CD14-positive monocyte (primary cell): ENCODE data around the gene DNLZ. TPM values are rescaled to one million over a fixed set of nuclear protein-coding genes. Genes with fewer than 3 reads are reported as not detected.

ENCODE experiments used
- DNase-seq, 3 donors: peaks; one replicate each; pipeline ENCODE4 v3.0.0-alpha.2; 2011 to 2022
- H2AFZ ChIP-seq: 2 replicates; pipeline ENCODE4 v1.6.0; 2012; ENCODE audit warnings: mild to moderate bottlenecking, low read depth, low read length, inconsistent platforms; ENCODE audit not compliant: insufficient read depth, poor library complexity, severe bottlenecking
- H3K27ac ChIP-seq, 2 donors: 1 replicate in 1 of 2; 2 replicates in 1 of 2; pipeline ENCODE4 v1.5.1; 2012 to 2013; ENCODE audit warnings: low read length in 2 of 2, control low read depth in 1 of 2, inconsistent platforms in 1 of 2, low read depth in 1 of 2, mild to moderate bottlenecking in 1 of 2
- H3K27me3 ChIP-seq, 2 donors: one replicate each; pipeline versions ENCODE4 v1.6.0 to v1.6.1; 2011 to 2013; ENCODE audit warnings: low read length in 2 of 2; ENCODE audit not compliant: control insufficient read depth in 2 of 2, insufficient read depth in 2 of 2
- H3K36me3 ChIP-seq, 2 donors: replicated peaks in 1 of 2; 1 replicate in 1 of 2; 2 replicates in 1 of 2; pipeline versions ENCODE4 v1.5.1 to v1.6.1; 2012 to 2013; ENCODE audit warnings: low read length in 2 of 2, control low read depth in 1 of 2, inconsistent platforms in 1 of 2, mild to moderate bottlenecking in 1 of 2; ENCODE audit not compliant: insufficient read depth in 2 of 2, control insufficient read depth in 1 of 2
- H3K4me1 ChIP-seq, 2 donors: 1 replicate in 1 of 2; 2 replicates in 1 of 2; pipeline versions ENCODE4 v1.5.1 to v1.6.1; 2012 to 2013; ENCODE audit warnings: low read length in 2 of 2, control low read depth in 1 of 2, inconsistent platforms in 1 of 2, mild to moderate bottlenecking in 1 of 2, moderate library complexity in 1 of 2; ENCODE audit not compliant: insufficient read depth in 2 of 2, control insufficient read depth in 1 of 2
- H3K4me2 ChIP-seq: replicated peaks from 2 replicates; pipeline ENCODE3; 2012; ENCODE audit warnings: low read length, moderate library complexity, mild to moderate bottlenecking; ENCODE audit not compliant: poor library complexity, severe bottlenecking; ENCODE audit errors: extremely low read depth
- H3K4me3 ChIP-seq, 3 experiments: fragments of 200-600 bp in 1 of 3; sonication (generic) in 1 of 3; replicated peaks in 1 of 3; 1 replicate in 2 of 3; 2 replicates in 1 of 3; pipeline ENCODE4 v1.5.1; 2011 to 2013; ENCODE audit warnings: low read length in 3 of 3, mild to moderate bottlenecking in 3 of 3, control low read depth in 2 of 3, low read depth in 2 of 3, inconsistent platforms in 1 of 3, moderate library complexity in 1 of 3
- H3K79me2 ChIP-seq: 2 replicates; pipeline ENCODE4 v1.6.0; 2012; ENCODE audit warnings: mild to moderate bottlenecking, control low read depth, inconsistent platforms, low read length, moderate library complexity; ENCODE audit not compliant: insufficient read depth
- H3K9ac ChIP-seq: 2 replicates; pipeline ENCODE4 v1.6.0; 2017; ENCODE audit warnings: low read length, mild to moderate bottlenecking; ENCODE audit not compliant: insufficient read depth, poor library complexity, severe bottlenecking
- H3K9me3 ChIP-seq, 2 donors: replicated peaks in 1 of 2; 1 replicate in 1 of 2; 2 replicates in 1 of 2; pipeline versions ENCODE4 v1.5.1 to v1.6.1; 2012 to 2013; ENCODE audit warnings: low read length in 2 of 2, control low read depth in 1 of 2; ENCODE audit not compliant: control insufficient read depth in 1 of 2, insufficient read depth in 1 of 2
- H4K20me1 ChIP-seq: 2 replicates; pipeline ENCODE4 v1.6.0; 2012; ENCODE audit warnings: mild to moderate bottlenecking, low read length, control low read depth, moderate library complexity; ENCODE audit not compliant: insufficient read depth
- H3K27ac Mint-ChIP-seq, 7 donors: one replicate each; pipeline ENCODE4 v1.8.0; 2020; ENCODE audit warnings: mild to moderate bottlenecking in 7 of 7, mixed read lengths in 7 of 7, moderate library complexity in 6 of 7, inconsistent platforms in 2 of 7
- H3K27me3 Mint-ChIP-seq, 3 donors: one replicate each; pipeline ENCODE4 v1.8.0; 2021 to 2022; ENCODE audit warnings: low read depth in 3 of 3, mild to moderate bottlenecking in 3 of 3, mixed read lengths in 3 of 3, moderate library complexity in 3 of 3, inconsistent platforms in 1 of 3
- H3K36me3 Mint-ChIP-seq, 2 donors: one replicate each; pipeline ENCODE4 v1.8.0; 2020; ENCODE audit warnings: mixed read lengths in 2 of 2, inconsistent platforms in 1 of 2, mild to moderate bottlenecking in 1 of 2
- H3K4me1 Mint-ChIP-seq: one replicate; pipeline ENCODE4 v1.8.0; 2020; ENCODE audit warnings: mild to moderate bottlenecking, mixed read lengths
- H3K4me3 Mint-ChIP-seq, 2 donors: one replicate each; pipeline ENCODE4 v1.8.0; 2020; ENCODE audit warnings: mild to moderate bottlenecking in 2 of 2, mixed read lengths in 2 of 2, moderate library complexity in 1 of 2
- H3K9me3 Mint-ChIP-seq, 7 donors: one replicate each; pipeline ENCODE4 v1.8.0; 2020 to 2022; ENCODE audit warnings: mixed read lengths in 7 of 7, mild to moderate bottlenecking in 6 of 7, moderate library complexity in 6 of 7, inconsistent platforms in 2 of 7
- WGBS: methylation state at CpG from one replicate; pipeline ENCODE4 v1.1.5; 2013; ENCODE audit warnings: missing lambda C conversion rate; ENCODE audit not compliant: insufficient coverage; 5-methylcytosine and 5-hydroxymethylcytosine counted together
- intact Hi-C, 2 donors: fragments of 100-400 bp; cut with micrococcal nuclease; formaldehyde crosslinking; loops; one replicate each; pipeline versions ENCODE4 v1.15.0 to v1.15.1; 2023
- polyA plus RNA-seq, 3 donors: library from polyadenylated mRNA; depleted of rRNA in 1 of 3; unstranded in 2 of 3; stranded (reverse) in 1 of 3; fragments of 300-500 nt in 2 of 3; fragments of >200 nt in 1 of 3; fragmentation: Illumina TruSeq in 2 of 3; gene quantifications; 1 replicate in 2 of 3; 2 replicates in 1 of 3; pipeline ENCODE4 v1.2.3, GENCODE V29; 2012 to 2021
- TF ChIP-seq, protein P1 (sequence below): fragments of 200-600 bp; IDR thresholded peaks from one replicate; pipeline ENCODE4 v1.8.0; 2022; ENCODE audit warnings: antibody characterized with exemption, mild to moderate bottlenecking

The DNLZ gene
- polyA plus RNA-seq, 3 donors, result 5.1 to 20.5 (median 10.5) TPM

DNA sequence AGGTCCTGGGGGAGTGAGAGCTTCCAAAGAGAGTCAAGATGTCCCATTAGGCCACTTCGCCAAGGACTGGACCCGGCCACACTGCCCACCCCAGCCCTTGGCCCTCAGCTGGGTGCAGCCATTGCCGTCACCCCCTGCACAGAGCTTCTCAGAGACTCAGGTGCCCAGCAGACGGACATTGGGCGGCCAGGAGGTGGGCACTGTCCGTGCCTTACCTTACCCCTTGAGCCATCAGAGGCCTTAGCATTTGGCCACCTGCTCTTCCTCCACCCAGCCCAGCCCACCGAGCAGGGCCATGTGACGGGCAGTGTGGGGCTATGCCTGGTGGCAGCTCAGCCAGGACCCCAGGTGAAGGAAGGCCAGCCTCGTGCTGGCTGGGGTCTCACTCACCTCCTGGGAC lies 3.3 kb upstream of the DNLZ start:
- Mint-ChIP-seq H3K36me3 (peaks cover 25 to 43% of the 10 kb centered on the region in 2 donors), H3K27me3 (peaks cover 1 to 2% (median 2%) of the 10 kb centered on the region in 3 donors), H3K4me3 (no peak overlapping the region), H3K9me3 (peaks cover 0 to 2% (median 0%) of the 10 kb centered on the region in 7 donors), H3K27ac (no peak overlapping the region), H3K4me1 (peaks cover 24% of the 10 kb centered on the region)
- no peak overlapping the region for H2AFZ ChIP-seq
- H3K4me3 ChIP-seq, result no peak overlapping the region
- intact Hi-C loops, result loop anchor here in 1 of 2 donors (10.0 kb wide), 1 partner anchor 118 kb away; the partner anchor contains the start of gene SEC16A
- peaks cover 9% of the 10 kb centered on the region for H3K79me2 ChIP-seq
- TF ChIP-seq, protein P1, sequence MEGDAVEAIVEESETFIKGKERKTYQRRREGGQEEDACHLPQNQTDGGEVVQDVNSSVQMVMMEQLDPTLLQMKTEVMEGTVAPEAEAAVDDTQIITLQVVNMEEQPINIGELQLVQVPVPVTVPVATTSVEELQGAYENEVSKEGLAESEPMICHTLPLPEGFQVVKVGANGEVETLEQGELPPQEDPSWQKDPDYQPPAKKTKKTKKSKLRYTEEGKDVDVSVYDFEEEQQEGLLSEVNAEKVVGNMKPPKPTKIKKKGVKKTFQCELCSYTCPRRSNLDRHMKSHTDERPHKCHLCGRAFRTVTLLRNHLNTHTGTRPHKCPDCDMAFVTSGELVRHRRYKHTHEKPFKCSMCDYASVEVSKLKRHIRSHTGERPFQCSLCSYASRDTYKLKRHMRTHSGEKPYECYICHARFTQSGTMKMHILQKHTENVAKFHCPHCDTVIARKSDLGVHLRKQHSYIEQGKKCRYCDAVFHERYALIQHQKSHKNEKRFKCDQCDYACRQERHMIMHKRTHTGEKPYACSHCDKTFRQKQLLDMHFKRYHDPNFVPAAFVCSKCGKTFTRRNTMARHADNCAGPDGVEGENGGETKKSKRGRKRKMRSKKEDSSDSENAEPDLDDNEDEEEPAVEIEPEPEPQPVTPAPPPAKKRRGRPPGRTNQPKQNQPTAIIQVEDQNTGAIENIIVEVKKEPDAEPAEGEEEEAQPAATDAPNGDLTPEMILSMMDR, result no peak
- H3K27me3 ChIP-seq, result no peaks in the 10 kb centered on the region
- no peak overlapping the region for H3K9ac ChIP-seq
- H3K4me1 ChIP-seq, result peaks cover 37 to 46% of the 10 kb centered on the region in 2 donors
- no peak for DNase-seq
- H4K20me1 ChIP-seq, result peaks cover 45% of the 10 kb centered on the region
- H3K27ac ChIP-seq, result peak overlapping the region; percentile 49 to 52
- WGBS, result 95% methylated on average over 9 of the region's 9 CpGs
- H3K9me3 ChIP-seq, result no peaks in the 10 kb centered on the region
- H3K36me3 ChIP-seq, result peaks cover 48 to 55% of the 10 kb centered on the region in 2 donors
- no peak overlapping the region for H3K4me2 ChIP-seq

- H3K4me2 ChIP-seq, result peak overlapping the region; percentile 66
- H2AFZ ChIP-seq, result peak overlapping the region; percentile 35
- Mint-ChIP-seq H3K27ac (peak overlapping the region; percentile 60 to 92 (median 76)), H3K27me3 (peaks cover 1 to 2% (median 2%) of the 10 kb centered on the region in 3 donors), H3K36me3 (peaks cover 23 to 35% of the 10 kb centered on the region in 2 donors), H3K4me3 (peak overlapping the region; percentile 60 to 84), H3K9me3 (peaks cover 0 to 2% (median 0%) of the 10 kb centered on the region in 7 donors), H3K4me1 (peaks cover 24% of the 10 kb centered on the region)
- intact Hi-C loops, result loop anchor here in 1 of 2 donors (10.0 kb wide), 1 partner anchor 119 kb away; the partner anchor contains the start of gene SEC16A
- no peaks in the 10 kb centered on the region for H3K9me3 ChIP-seq
- H3K9ac ChIP-seq, result peak overlapping the region; percentile 10
- peaks cover 35 to 42% of the 10 kb centered on the region in 2 donors for H3K4me1 ChIP-seq
- H3K36me3 ChIP-seq, result peaks cover 38 to 46% of the 10 kb centered on the region in 2 donors
- 9% methylated on average over 8 of the region's 9 CpGs for WGBS
- H4K20me1 ChIP-seq, result peaks cover 35% of the 10 kb centered on the region
- no peaks in the 10 kb centered on the region for H3K27me3 ChIP-seq
- TF ChIP-seq, protein P1, result no peak
- H3K27ac ChIP-seq, result peak overlapping the region; percentile 49 to 52
- peak; percentile 46 to 60 (median 57) for DNase-seq
- H3K4me3 ChIP-seq, result peak overlapping the region in 1 of 3 experiments; percentile 44
- peaks cover 4% of the 10 kb centered on the region for H3K79me2 ChIP-seq
Measured at GRCh38 chr9:136365775-136366222, 2.3 kb upstream of the DNLZ start.
